K562 (cell line): ENCODE measurements around the gene STIL. TPM values are rescaled to one million over a fixed set of nuclear protein-coding genes. Genes with fewer than 3 reads are reported as not detected.

Source experiments
- ATAC-seq: fragments of 200-7000 bp; cut with Tn5 transposase; 3 replicates; pipeline ENCODE4 v1.9.1; 2020; ENCODE audit warnings: moderate library complexity
- BruUV-seq: library from RNA; stranded (reverse); fragments of 400-500 nt; replicated peaks from 2 replicates; lab custom pipeline; 2021; lab: Mats Ljungman, UMichigan
- CTCF ChIA-PET: fragments of 300-600 bp; formaldehyde crosslinking; extraction: SDS; loops from one replicate; lab custom pipeline; 2021; ENCODE audit warnings: low intra/inter-chr PET ratio; lab: Yijun Ruan, JAX
- POLR2A ChIA-PET: fragments of 300-600, 350-650 bp; sonication (Branson Sonifier 250); formaldehyde crosslinking; extraction: SDS; loops from one replicate; lab custom pipeline; 2021; ENCODE audit warnings: antibody characterized with exemption, inconsistent platforms; lab: Yijun Ruan, JAX
- DNase-seq, 4 experiments: peaks; one replicate each; pipeline versions ENCODE4 v3.0.0 to v3.0.0-alpha.2; 2011 to 2018; ENCODE audit warnings: low spot score in 3 of 4, mixed read lengths in 3 of 4; ENCODE audit errors: extremely low read depth in 1 of 4
- FAIRE-seq: peaks from 2 replicates; lab custom pipeline; 2011; peaks lifted over from hg19 to GRCh38; lab: Jason Lieb, UNC
- H2AFZ ChIP-seq: 2 replicates; pipeline ENCODE4 v1.6.0; 2011; ENCODE audit warnings: low read depth, low read length, control low read depth, inconsistent platforms
- H3K27ac ChIP-seq: fragments of 200-600 bp; 3 replicates; pipeline ENCODE4 v1.8.0; 2011; ENCODE audit warnings: low read depth, mild to moderate bottlenecking, control low read depth, inconsistent platforms, low read length, moderate library complexity, mixed read lengths; ENCODE audit errors: extremely low read depth
- H3K27me3 ChIP-seq, 2 experiments: fragments of 300-600 bp in 1 of 2; 2 replicates in 1 of 2; 3 replicates in 1 of 2; pipeline versions ENCODE4 v1.6.0 to v1.8.0; 2011; ENCODE audit warnings: inconsistent platforms in 2 of 2, low read length in 2 of 2, mild to moderate bottlenecking in 1 of 2, mixed read lengths in 1 of 2, moderate library complexity in 1 of 2; ENCODE audit not compliant: control insufficient read depth in 2 of 2, insufficient read depth in 2 of 2
- H3K36me3 ChIP-seq: fragments of 300-600 bp; 3 replicates; pipeline ENCODE4 v1.8.0; 2011; ENCODE audit warnings: mild to moderate bottlenecking, low read length, inconsistent platforms; ENCODE audit not compliant: control insufficient read depth, insufficient read depth
- H3K4me1 ChIP-seq, 2 experiments: fragments of 200-600 bp in 1 of 2; replicated peaks in 1 of 2; 2 replicates in 1 of 2; 3 replicates in 1 of 2; pipeline versions ENCODE4 v1.5.1 to v1.8.0; 2011; ENCODE audit warnings: inconsistent platforms in 2 of 2, low read length in 2 of 2, mild to moderate bottlenecking in 1 of 2, mixed read lengths in 1 of 2, moderate library complexity in 1 of 2; ENCODE audit not compliant: control insufficient read depth in 2 of 2, insufficient read depth in 2 of 2
- H3K4me2 ChIP-seq: 2 replicates; pipeline ENCODE4 v1.6.1; 2011; ENCODE audit warnings: low read length, control low read depth, inconsistent platforms, mixed read lengths; ENCODE audit not compliant: insufficient read depth
- H3K4me3 ChIP-seq: fragments of 200-600 bp; sonication (generic), shearing (Covaris generic); 2 replicates; pipeline ENCODE4 v1.5.1; 2016; ENCODE audit warnings: control low read depth, inconsistent platforms
- H3K79me2 ChIP-seq: fragments of 200-600 bp; 3 replicates; pipeline ENCODE4 v1.8.0; 2011; ENCODE audit warnings: low read length, inconsistent platforms; ENCODE audit not compliant: control insufficient read depth, insufficient read depth
- H3K9ac ChIP-seq, 2 experiments: 2 replicates each; pipeline versions ENCODE4 v1.6.0 to v1.6.1; 2011; ENCODE audit warnings: low read depth in 2 of 2, low read length in 2 of 2, control low read depth in 1 of 2, inconsistent platforms in 1 of 2, mild to moderate bottlenecking in 1 of 2, mixed read lengths in 1 of 2; ENCODE audit not compliant: insufficient read depth in 1 of 2
- H3K9me1 ChIP-seq: one replicate; pipeline ENCODE4 v1.6.0; 2011; ENCODE audit warnings: inconsistent platforms, mild to moderate bottlenecking, low read length, moderate library complexity; ENCODE audit not compliant: control insufficient read depth, insufficient read depth
- H3K9me3 ChIP-seq: replicated peaks from 2 replicates; pipeline ENCODE4 v1.5.1; 2011; ENCODE audit warnings: low read depth, low read length, inconsistent platforms; ENCODE audit not compliant: control insufficient read depth, insufficient read depth
- H4K20me1 ChIP-seq: replicated peaks from 2 replicates; pipeline ENCODE4 v1.6.1; 2011; ENCODE audit warnings: low read length, inconsistent platforms, mixed read lengths; ENCODE audit not compliant: control insufficient read depth, insufficient read depth
- HDAC2 ChIP-seq: fragments of 450-650 bp; IDR thresholded peaks from 2 replicates; pipeline ENCODE4 v1.6.1; 2016; ENCODE audit warnings: mild to moderate bottlenecking
- SMARCC2 ChIP-seq: fragments of 450-650 bp; IDR thresholded peaks from 2 replicates; pipeline ENCODE4 v1.6.1; 2017; ENCODE audit warnings: antibody characterized with exemption, moderate library complexity, mild to moderate bottlenecking, low read depth
- ZBTB33 ChIP-seq: sonication (generic); formaldehyde crosslinking; IDR thresholded peaks from 2 replicates; pipeline ENCODE4 v1.8.1; 2023; ENCODE audit warnings: mild to moderate bottlenecking, missing genetic modification reagents
- ZBTB7A ChIP-seq: IDR thresholded peaks from 2 replicates; pipeline ENCODE4 v1.6.1; 2011; ENCODE audit warnings: low read depth, mild to moderate bottlenecking, low read length, moderate library complexity, borderline replicate concordance; ENCODE audit not compliant: control insufficient read depth
- WGBS: fragments of 100-300 bp; shearing (Covaris generic); methylation state at CpG from one replicate; pipeline ENCODE4 v1.1.6; 2016; ENCODE audit warnings: low coverage, mixed read lengths; ENCODE audit not compliant: insufficient coverage; ENCODE audit errors: missing lambda C conversion rate; 5-methylcytosine and 5-hydroxymethylcytosine counted together
- in situ Hi-C: fragments of 300-500 bp; cut with MboI; formaldehyde crosslinking; loops from 4 replicates; pipeline ENCODE4 v1.15.0; 2018; ENCODE audit warnings: inconsistent platforms, mixed read lengths
- intact Hi-C: fragments of 100-400 bp; cut with micrococcal nuclease; formaldehyde crosslinking; loops from 2 replicates; pipeline ENCODE4 v1.14.2; 2022
- polyA plus RNA-seq, 8 experiments: library from polyadenylated mRNA; depleted of rRNA in 4 of 8; stranded (reverse) in 5 of 8; unstranded in 3 of 8; fragments of >200 nt; fragmentation: Nextera tagmentation in 2 of 8; fragmentation: Illumina TruSeq in 1 of 8; extraction: Ambion mirVana in 2 of 8; extraction: Trizol in 1 of 8; gene quantifications; 2 replicates each; pipeline versions ENCODE4 v1.2.1 to v1.2.3, GENCODE V29; 2011 to 2014; ENCODE audit warnings: inconsistent platforms in 1 of 8, missing spikeins in 1 of 8
- total RNA-seq, 7 experiments: library from RNA; depleted of rRNA in 6 of 7; stranded (reverse); fragments of >200 nt in 6 of 7; fragmentation: Illumina TruSeq in 2 of 7; extraction: Trizol in 2 of 7; gene quantifications; 2 replicates each; pipeline versions ENCODE4 v1.2.1 to v1.2.3, GENCODE V29; 2011 to 2021; ENCODE audit warnings: low replicate concordance in 1 of 7

Gene STIL
- total and polyA plus RNA-seq, 9 of the 15 experiments (the other 6 are each of a cell fraction or from before 2014, with no cell fraction given) = 10.5 to 77.4 (median 39.6) TPM

DNA sequence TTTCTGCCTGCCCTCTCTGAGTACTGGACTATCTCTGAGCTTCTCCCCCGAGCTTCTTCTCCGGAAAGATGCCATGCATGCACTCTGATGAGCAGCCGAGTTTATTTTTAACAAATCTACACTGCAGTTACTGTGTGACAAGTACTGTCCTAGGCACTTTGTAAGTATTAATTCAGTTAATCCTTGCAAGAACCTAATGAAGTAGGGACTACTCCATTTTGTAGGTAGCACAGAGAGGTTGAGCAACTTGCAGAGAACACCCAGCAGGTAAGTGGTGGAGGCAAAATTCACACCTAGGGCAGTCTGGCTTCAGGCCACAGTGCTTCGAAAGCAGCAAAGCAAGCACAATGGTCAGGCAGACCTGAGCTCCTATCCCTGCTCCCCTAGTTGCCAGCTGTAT, 78.1 kb downstream of the STIL start (continued):
- peak; percentile 39; the same call in 1 of the 2 replicates for TF ChIP-seq HDAC2
- TF ChIP-seq, all 486 proteins: peak for 9

DNA sequence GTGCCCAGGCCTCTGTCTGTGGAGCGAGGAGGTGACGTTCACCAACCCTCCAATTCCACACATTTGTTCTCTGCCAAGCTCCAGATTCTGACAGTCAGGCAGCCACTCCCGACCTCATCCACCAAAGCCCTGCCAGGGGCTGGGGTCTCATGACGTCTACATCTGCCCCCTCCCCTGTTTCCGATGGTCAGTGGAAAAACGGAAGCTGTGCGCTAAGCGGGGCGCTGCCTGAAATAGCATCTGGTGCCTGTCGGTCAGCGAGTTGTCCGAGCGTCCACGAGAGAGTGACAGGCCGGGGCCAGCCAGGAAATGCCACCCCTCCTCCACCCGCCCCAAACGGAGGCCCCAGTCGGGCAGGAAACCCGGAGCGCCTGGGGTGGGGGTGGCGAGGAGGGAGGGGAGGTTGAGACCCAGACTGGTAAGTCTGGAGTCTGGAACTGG, 78.7 kb downstream of the STIL start:
- H3K4me2 ChIP-seq = no peak overlapping the region

More for the DNA sequence above, 78.7 kb downstream of the STIL start:
- Histone ChIP-seq H3K9me3 (no peaks in the 10 kb centered on the region), H3K27me3 (no peaks in the 10 kb centered on the region), H3K79me2 (peaks cover 17% of the 10 kb centered on the region), H3K4me3 (no peak overlapping the region), H3K27ac (no peak overlapping the region), H2AFZ (no peak overlapping the region), H4K20me1 (no peaks in the 10 kb centered on the region), H3K9ac (peak overlapping the region in 1 of 2 experiments; percentile 45; a peak in 2 of 4 replicates), H3K4me1 (peaks cover 44 to 46% of the 10 kb centered on the region in 2 experiments), H3K36me3 (no peaks in the 10 kb centered on the region), H3K9me1 (no peaks in the 10 kb centered on the region)
- in situ Hi-C loops = no loop called here
- CTCF ChIA-PET = no interaction called here
- 81% methylated on average over 13 of the region's 21 CpGs for WGBS
- FAIRE-seq (no peak), ATAC-seq (no peak), DNase-seq (no peak)
- TF ChIP-seq ZBTB7A = peak; percentile 48; the same call in 1 of the 2 replicates
- peak; percentile 78 for TF ChIP-seq ZBTB33 (CRISPR knock-in tag)
- no peak for TF ChIP-seq SMARCC2
- BruUV-seq = no TSS peak
- POLR2A ChIA-PET = interaction anchor here (0.7 to 1.9 kb wide), 3 partner anchors 11 to 616 kb away, joined by 4 to 7 read pairs (median 5); no protein-coding TSS in a partner anchor
- intact Hi-C loops = no loop called here
